Spleen (tissue), 7 donors: Measurements from ENCODE around the gene IRF2BPL.

ENCODE experiments used
- POLR2A ChIP-seq, 3 donors: fragments of 450-650 bp; IDR thresholded peaks; one replicate each; pipeline ENCODE4 v1.5.1; 2017; ENCODE audit warnings: antibody characterized with exemption in 3 of 3, mild to moderate bottlenecking in 1 of 3
- POLR2AphosphoS5 ChIP-seq, 3 donors: sonication (generic); formaldehyde crosslinking; IDR thresholded peaks; one replicate each; pipeline ENCODE4 v1.5.1; 2017; ENCODE audit warnings: antibody characterized with exemption in 3 of 3
- TF ChIP-seq, protein P1 (sequence below), 11 experiments: fragments of 200-600 bp in 7 of 11; fragments of 450-650 bp in 4 of 11; sonication (generic) in 4 of 11; IDR thresholded peaks in 8 of 11; conservative IDR thresholded peaks in 3 of 11; 1 replicate in 7 of 11; 2 replicates in 4 of 11; pipeline versions ENCODE4 v1.4.0 to v1.8.0; 2016 to 2021; ENCODE audit warnings: antibody characterized with exemption in 11 of 11, inconsistent platforms in 4 of 11, mild to moderate bottlenecking in 1 of 11
- donor health status: DM: no; HTN: no; CAD: no; lungs with moderate emphysema.
- donor health status: DM: no; HTN: no; CAD: no.
- donor health status: DM: no; HTN: no; CAD: no.

DNA sequence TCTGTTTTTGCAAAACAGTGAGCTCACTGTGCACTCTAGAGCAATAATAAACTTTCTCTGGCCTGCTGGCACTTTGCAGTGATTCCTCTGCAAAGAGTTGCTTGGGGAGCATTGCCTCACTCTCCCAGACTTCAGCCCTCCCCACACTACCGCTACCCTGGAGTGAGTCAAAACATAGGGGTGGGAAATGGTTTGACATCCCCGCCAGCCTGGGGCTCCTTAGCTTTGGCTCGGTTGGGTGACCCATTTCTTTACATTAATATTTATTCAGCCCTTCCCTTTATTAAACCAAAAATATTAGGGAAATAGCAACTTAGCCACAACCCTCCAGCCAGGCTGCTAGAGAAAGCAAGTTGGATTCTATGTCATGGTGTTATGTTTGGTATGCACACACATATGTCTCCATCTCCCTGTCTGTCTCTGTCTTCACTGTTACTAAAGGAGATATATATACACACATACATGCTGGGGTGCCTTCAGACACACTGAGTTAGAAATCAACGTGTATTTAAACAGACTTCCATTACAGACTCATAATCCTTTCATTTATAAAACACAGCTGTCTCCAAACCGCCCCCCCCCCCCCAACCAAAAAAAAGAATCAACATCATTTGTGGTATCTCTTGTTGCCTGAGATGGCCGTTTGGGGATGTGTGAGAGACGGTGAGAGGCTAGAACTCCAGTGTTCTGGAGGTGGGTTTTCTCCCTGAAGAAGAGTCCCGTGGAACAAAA, 3.4 kb upstream of the IRF2BPL start:
- TF ChIP-seq, protein P1, sequence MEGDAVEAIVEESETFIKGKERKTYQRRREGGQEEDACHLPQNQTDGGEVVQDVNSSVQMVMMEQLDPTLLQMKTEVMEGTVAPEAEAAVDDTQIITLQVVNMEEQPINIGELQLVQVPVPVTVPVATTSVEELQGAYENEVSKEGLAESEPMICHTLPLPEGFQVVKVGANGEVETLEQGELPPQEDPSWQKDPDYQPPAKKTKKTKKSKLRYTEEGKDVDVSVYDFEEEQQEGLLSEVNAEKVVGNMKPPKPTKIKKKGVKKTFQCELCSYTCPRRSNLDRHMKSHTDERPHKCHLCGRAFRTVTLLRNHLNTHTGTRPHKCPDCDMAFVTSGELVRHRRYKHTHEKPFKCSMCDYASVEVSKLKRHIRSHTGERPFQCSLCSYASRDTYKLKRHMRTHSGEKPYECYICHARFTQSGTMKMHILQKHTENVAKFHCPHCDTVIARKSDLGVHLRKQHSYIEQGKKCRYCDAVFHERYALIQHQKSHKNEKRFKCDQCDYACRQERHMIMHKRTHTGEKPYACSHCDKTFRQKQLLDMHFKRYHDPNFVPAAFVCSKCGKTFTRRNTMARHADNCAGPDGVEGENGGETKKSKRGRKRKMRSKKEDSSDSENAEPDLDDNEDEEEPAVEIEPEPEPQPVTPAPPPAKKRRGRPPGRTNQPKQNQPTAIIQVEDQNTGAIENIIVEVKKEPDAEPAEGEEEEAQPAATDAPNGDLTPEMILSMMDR (IDR thresholded peaks at IDR 0.05 in 8 of 11, conservative IDR thresholded peaks at IDR 0.05 in 3 of 11), result no peak
- TF ChIP-seq POLR2AphosphoS5 (IDR thresholded peaks at IDR 0.05) (no peak), POLR2A (IDR thresholded peaks at IDR 0.05) (no peak)
